Fibroblast of skin of right quadriceps (primary cell): ENCODE results near the gene BTBD9.
A peak's percentile ranks its signal among the peaks of the same experiment; 100 is the strongest.

Experiments
- DNase-seq: peaks from one replicate; pipeline ENCODE4 v3.0.0-alpha.2; 2013

BTBD9 gene

DNA sequence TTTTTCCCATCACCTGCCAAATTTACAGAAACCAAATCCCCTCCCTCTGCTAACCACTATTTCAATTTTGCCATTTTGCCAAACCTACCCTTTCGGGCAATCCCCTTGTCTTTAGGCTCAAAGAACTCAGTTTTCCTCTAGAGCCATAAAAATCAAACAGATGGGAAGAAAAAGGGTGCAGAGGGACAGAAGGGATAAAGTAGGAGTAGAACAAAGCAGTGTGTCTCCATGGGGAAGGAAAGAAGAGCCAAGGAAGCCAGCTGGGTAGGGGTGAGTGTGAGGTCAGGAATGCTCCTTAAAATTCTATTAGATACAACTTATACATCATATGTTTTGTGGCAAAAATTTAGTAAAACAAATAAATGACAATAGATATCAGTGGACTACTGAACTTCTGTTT is 316.5 kb downstream of the BTBD9 start:
- peak; percentile 6 for DNase-seq

DNA sequence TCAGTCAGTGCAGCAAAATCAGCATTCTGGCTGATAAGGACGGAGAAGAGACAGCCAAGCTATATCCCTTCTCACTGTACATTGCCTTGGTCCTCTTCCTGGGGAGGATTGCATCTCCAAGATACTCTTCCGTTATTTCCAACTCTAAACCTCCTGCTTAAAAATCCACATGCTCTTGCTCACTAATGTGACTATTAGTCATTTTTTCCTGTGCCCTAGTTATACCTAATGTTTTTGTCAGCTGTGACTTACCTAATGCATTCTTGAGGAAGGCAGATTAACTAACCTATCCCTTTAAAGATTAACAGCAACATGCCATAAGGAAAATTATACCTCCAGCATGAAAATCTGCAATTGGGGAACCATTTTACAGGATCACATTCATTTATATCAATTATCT is 317.6 kb downstream of the BTBD9 start:
- no peak for DNase-seq

DNA sequence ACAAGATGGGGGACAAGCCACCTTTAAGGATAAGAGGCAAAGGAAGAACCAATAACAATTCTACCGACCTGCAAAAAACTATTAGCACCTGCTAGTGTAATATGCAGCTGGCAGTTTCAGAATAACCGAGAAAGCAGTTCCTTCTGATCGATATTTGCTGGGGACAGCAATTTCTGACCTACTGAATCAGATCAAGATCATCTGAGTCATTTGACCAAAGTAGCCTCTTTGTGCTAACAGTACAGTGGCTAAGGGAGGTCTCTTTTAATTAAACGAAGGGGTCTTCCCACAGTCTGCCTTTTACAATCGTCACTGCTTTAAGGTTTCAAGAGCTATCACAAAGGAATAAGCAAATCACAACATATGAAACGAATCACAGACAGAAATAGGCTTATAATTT is 318.9 kb downstream of the BTBD9 start:
- no peak for DNase-seq

DNA sequence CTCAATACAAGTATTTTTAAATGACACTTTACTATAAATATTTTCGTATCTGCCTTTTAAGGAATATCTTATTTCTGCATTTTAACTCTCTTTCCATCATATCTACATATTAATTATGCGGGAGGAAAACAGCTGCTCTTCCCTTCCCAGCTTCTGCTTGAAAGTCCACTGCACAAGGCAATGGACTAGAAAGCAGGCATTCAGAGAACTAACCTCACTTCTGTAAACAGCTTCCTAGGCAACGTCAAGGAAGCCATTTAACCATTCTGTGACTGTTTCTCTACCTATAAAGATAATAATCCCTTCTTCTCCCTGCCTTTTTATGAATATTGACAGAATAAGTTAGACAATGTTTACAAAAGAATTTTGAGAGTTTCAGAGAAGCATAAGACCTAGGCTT is 319.4 kb downstream of the BTBD9 start:
- DNase-seq, result no peak

DNA sequence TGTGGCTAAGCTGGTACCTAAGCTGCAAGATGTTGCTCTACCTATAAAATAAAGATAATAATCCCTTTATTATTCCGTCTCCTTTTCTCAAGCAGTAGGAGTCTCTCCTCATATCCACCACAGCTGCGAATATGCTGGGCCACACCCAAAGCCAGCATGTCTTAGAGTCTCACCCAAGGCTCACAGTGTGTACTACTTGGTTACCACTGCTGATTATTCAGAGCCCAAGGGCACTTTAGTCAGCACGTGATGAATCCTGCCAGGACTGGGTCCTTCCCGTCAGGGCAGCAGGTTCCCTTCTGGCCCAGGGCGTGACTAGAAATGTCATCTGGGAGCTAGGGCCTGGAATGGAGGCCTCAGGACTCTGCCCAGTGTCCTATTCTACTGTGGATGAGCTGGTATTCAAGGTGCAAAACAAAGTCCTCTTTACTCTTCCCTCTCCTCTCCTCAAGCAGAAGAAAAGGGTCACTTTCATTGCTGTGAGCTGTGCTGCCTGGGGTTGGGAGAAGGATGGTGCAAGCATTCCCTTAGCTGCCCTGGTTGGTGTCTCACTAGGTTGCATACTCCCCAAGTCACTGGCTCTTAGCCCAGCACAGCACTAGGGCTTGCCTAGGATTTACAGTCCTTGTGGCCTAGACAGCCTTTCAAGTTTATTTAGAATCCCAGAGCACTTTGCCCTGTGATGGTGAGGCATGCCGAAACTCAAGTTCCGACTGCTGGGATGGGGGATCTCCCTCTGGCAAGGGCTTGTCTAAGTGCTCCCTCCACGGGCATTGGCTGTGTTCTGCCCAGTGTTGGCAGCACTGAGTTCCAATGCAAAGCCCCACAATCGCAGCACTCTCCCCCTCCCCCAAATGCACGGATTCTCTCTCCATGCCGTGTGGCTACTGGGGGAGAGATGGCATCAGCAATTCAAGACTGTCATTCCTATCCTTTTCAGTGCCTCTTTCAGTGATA is 320.2 kb downstream of the BTBD9 start:
- peak; percentile 15 for DNase-seq

DNA sequence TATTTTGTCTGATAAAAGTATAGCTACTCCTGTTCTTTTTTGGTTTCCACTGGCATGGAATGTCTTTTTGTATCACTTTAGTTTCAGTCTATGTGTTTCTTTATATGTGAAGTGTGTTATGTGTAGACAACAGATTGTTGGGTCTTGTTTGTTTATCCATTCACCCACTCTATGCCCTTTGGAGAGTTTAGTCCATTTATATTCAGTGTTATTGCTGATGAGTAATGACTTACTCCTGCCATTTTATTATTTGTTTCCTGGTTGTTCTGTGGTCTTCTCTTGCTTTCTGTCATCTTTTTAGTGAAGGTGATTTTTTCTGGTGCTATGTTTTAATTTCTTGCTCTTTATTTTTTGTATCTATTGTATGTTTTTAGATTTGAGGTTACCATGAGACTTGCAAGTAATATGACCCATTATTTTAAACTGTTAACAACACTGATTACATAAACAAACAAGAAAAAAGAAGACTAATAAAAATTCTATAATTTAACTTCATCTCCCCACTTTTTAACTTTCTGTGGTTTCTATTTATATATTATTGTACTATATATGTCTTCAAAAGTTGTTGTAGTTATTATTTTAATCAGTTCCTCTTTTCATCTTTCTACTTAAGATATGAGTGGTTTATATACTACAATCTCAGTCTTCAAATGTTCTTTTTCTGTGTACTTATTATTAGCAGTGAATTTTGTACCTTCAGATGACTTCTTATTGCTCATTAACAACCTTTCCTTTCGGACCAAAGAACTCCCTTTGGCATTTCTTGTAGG is 323.4 kb downstream of the BTBD9 start:
- DNase-seq, result no peak

DNA sequence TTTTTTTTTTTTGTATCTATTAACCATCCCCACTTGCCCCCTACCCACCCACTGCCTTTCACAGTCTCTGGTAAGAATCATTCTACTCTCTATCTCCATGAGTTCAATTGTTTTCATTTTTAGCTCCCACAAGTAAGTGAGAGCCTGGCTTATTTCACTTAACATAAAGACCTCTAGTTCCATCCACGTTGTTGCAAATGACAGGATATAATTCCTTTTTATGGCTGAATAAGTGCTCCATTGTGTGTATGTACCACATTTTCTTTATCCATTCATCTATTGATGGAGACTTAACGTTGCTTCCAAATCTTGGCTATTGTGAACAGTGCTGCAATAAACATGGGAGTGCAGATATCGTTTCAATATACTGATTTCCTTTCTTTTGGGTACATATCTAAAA is 328.5 kb downstream of the BTBD9 start:
- DNase-seq, result no peak

DNA sequence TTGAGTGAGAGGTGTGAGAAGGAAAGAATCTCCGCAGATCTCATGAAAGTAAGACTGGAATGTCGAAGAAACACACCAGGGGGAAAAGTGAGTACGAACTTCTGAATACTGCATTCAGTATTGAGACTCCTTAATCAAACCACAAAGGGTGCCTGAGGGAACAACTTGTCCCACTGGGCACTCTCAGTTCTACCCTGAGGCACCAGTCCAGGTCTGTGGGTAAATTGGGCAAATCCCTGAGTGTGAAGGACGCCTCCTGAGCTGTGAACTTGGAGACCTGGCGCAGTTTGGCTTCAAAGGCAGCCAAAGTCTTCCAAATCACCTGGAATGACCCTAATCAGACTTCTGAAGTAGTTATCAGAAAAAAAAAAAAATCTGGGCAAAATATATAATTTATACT is 329.7 kb downstream of the BTBD9 start:
- DNase-seq, result no peak

DNA sequence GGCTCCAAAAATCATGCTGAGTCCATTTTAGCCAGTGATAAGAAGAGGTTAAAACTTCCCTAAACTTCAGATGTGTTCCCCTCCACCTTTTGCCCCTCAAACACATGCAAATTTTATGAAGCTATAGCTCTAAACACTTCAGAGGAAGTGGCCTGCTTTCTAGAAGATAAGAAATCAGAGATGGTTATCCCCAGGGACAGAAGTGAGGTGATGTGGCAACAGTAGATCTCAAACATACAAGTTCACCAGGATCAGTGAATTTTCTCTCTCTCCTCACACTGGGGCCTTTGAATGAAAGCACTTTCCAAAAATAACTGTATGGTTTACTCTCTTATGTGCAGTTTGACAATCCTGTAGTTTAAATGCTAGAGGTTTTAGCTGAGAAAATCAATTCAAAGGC is 332.0 kb downstream of the BTBD9 start:
- DNase-seq, result peak; percentile 14

DNA sequence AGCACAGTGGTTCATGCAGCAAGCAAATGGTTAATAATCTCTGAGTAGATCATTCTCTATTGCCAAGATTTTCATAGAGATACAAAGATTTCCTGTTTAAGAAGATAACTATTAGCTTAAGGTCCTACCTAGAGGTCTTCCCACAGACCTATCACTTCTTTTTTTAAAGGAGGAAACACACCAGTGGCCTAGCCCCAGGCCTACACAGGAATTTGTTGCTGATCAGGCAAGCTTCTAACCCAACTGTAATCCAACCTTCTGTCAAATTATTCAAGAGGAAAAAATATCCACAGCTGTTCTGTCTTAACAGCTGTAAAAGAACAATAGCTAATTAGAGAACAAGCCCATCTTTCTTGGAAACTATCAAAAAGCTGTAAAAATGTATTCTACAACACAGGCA is 332.8 kb downstream of the BTBD9 start:
- no peak for DNase-seq

DNA sequence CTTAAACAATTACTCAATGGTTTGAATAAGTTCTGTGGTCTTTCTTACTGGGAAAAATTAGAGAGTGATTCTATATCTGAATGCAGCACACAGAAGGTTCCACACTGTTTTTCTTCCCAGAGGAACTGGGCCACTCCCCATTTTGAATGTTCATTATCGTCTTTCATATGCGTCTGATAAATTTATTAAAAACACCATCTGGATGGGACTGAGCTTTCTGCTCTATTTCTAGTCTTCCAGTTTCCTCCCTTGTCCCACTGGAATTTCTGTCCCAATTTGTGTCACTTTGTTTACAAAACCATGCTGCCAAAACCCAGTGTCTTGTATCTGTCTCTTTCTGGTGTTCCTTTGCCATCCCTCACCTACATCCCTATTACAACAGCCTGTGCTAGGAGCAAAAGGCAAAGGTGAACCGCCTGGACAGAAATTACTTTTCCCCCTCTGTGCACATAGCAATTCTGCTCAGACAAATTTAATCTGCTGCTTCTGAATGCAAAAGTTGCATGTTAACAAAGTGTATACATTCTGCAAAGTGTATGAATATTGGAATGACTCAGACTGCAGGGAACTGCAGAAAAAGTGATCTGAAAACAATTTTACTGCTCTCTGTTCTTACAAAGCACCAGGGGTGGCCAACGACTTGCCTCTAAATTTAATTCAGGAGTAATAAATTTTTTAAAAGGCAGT is 333.6 kb downstream of the BTBD9 start:
- DNase-seq, result peak; percentile 8

DNA sequence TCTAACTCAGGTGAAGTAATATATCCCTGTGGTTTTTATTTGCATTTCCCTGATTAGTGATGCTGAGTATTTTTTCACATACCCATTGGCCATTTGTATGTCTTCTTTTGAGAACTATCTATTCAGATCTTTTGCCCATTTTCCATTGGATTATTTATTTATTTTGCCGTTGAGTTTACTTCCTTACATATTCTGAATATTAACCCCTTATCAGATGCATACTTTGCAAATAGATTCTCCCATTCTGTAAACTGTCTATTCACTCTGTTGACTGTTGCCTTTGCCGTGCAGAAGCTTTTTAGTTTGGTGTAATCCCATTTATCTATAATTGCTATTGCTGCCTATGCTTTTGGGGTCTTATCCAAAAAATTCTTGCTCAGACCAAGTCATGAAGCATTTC is 336.9 kb downstream of the BTBD9 start:
- no peak for DNase-seq

DNA sequence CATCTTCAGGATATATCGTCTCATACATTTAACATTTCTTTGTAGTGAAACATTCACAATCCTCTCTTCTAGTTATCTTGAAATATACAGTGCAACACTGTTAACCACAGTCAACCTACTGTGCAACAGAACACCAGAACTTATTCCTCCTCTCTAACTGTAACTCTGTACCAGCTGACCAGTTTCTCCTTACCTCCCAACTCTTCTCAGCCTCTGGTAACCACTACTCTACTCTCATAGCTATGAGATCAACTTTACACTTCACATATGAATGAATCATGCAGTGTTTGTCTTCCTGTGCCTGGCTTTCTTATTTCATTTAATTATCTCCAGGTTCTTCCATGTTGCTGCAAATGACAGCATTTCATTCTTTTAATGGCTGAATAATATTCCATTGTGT is 337.6 kb downstream of the BTBD9 start:
- DNase-seq, result peak; percentile 46

DNA sequence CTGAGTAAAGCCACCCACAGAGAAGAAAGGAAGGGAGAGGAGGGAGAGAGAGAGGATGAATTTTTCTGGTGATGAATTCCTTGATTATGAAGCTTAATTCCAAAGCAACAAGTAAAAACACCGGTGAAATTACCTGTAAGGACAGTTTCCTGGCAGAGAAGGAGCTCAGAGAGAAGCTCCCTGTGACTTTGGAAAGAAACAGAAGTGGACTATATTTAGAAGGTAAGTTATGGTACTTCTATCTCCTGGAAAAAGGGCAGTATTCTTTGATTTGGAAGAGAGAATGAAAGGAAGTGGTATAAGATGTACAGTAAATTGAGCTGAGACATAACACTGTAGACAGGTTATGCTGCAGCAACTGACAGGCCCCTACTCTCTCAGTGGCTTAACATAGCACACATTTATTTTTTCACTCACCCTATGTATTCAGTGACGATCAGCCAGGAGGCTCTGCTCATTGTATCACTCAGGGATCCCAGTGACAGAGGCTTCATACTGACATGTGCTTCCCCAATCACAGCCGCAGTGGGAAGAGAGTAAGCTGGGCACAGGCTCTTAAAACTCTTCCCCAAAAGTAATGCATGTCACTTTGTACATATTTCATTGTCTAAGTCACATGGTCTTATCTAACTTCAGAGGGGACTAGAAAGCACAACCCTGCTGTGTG is 349.5 kb downstream of the BTBD9 start:
- no peak for DNase-seq

DNA sequence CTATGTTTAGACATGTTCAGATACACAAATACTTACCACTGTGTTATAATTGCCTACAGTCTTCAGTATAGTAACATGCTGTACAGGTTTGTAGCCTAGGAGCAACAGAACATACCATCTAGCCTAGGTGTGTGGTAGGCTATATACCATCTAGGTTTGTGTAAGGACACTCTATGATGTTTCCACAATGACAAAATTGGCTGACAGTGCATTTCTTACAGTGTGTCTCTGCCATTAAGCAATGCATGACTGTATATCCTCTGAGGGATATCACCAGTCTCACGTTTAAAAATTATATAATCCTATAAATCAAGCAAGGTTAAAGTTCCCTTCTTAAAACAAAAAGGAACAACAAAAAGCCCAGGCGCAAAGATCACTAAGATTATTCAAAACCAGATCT is 352.2 kb downstream of the BTBD9 start:
- no peak for DNase-seq

DNA sequence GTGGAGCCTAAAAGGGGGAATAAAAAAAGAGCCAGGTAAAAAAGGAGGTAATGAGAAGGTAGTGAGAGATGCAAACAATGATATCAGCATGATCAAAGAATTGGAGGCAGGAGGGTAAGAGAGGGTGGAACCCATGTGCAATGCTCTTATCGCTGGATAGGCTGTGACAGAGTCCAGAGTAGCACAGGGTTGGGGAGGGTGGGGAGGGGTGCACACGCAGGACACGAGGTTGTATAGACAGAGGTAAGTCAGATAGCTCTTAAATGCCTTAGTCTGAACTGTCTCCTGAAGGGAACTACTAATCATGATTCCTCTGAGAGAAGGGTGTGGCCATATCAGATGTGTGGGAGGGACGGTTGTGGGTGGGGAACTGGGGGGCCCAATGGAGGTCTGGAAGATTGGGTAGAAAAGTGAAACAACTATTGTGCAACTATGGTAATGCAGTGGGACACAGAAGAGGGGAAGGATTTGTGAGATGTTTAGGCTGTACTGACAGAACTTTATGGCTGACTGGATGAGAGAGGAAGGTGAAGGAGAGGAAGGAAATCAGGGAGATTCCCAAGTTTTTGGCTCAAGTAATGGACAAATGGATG is 354.8 kb downstream of the BTBD9 start:
- DNase-seq, result no peak

DNA sequence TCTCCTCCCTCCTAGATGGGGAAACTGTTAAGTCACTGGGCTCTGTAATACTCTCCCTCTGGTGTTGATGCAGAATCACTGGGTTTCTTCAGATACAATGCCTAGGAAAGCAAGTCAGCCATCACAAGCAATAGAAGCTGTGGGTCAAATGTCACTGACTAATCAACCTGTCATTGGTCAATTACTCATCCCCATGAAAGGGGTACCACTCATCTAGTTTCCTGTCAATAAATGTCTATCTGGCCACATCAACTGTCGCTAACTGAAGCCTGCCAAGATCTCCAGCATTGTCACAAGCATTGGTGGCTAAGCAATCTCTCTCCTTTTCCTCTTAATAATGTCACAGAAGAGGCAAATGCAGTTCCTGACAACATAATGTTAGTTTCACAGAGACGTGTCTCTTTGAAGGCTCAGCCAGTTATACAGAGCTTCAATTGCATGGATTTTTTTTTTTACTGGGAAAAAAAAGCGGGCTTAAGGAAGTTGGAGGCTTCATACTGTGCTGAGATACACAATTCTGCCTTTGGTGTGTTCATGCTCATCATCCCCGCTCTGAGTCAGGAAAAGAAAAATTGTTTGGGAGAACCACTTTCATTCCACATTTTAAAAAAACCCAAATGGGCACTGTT is 355.9 kb downstream of the BTBD9 start:
- peak; percentile 32 for DNase-seq

DNA sequence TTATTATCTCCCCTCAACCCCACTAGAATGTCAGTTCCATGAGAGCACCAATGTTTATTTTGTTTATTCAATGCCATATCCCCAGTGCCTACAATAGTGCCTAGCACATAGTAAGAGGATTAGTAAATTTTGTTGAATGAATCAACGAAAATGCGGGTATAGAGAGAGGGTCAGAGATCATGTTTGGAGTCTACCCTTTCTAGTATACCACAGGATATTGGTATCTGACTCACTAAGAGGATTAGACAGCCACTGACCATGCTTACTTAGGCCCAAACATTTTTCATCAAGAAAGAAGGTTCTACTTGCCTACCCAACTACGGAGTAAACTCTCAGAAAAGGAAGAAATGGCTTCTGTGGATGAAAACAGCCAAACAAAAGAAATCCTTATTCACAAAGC is 356.8 kb downstream of the BTBD9 start:
- DNase-seq, result no peak

DNA sequence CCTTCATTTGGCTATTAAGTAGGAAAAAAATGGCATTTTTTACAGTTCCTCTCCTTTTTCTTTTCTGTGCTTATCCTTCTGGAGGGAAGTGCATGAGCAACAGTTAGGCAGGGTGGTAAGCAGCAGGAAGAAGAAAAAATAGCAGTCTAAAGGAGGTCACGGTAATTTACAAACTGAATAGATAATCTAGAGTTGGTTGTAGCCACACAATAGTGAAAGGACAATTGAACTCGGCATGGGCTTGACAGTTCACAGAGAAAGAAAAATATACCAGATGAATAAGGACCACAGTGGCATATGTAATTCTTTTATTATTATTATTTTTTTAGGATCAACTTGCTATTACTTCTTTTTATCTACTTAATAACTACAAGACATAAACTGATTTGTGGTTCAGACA is 358.6 kb downstream of the BTBD9 start:
- no peak for DNase-seq

DNA sequence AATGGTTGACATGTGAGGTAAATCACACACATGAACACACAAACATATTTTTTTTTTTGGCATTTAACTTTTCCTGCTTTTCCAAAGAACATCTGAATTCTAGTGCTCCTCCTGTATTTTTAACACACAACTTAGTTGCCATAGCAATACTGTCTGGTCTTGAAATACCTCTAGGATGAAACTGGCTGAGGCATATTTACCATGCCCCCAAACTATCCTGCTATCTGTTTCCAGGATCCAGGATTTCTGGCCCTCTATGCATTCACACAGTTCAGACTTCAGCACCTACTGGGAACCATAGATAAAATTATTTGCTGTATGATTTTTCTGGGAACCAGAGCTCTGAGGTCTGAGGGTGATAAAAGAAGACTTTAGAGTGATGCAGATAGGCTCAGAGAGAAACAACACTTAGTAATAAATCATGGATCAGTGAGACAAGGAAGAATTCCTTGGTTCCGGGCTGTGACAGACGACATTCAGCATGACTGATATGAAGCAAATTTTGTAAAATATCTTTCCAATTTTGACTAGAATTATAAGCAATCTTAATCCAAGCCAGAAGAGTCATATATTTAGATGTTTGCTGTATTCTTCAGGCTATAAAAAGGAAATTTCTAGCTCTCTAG is 359.7 kb downstream of the BTBD9 start:
- DNase-seq, result no peak

DNA sequence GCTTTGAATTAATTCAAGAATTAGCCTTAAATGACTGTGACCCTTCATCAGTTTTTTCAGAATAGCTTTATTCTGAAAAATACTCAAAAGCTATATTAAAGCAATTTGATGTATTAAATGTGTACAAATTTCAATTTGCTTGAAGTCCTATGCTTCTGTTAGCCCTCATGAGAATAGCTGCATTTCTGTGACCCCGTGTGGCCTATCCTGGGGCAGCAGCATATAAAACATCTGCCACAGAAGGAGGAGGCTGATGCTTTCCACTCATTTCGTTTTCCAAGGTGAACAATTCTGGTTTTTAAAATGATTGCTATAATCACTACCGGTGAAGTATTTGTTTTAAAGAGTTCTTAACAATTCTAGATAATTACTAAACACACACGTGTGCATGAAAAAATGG is 360.3 kb downstream of the BTBD9 start:
- DNase-seq, result no peak

DNA sequence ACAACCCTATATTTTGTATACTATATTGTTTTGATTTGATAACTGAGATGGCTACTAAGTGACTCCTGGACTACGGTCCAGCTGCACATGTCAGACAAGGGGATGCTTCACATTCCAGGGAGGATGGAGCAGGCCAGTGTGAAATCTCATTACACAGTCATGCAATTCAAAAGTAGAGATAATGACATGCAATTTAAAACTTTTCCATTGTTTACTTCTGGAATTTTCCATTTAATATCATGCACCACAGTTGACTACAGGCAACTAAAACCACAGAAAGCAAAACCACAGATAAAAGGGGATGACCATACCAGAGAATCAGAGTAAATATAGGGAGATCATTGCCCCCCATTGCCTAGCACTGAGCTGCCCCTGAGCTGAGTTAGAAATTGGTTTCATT is 366.4 kb downstream of the BTBD9 start:
- DNase-seq, result peak; percentile 46
